AG04450 (cell line): Measurements from ENCODE around the gene ZSCAN10. TPM values are rescaled to one million over a fixed set of nuclear protein-coding genes. Genes with fewer than 3 reads are reported as not detected.

Experiments used
- CTCF ChIA-PET: fragments of 300-600, 350-600 bp; formaldehyde crosslinking; extraction: SDS; loops from one replicate; lab custom pipeline; 2022; ENCODE audit warnings: antibody characterized with exemption, inconsistent platforms; lab: Charles Lee
- POLR2A ChIA-PET: fragments of 350-600 bp; formaldehyde crosslinking; extraction: SDS; loops from one replicate; lab custom pipeline; 2021; ENCODE audit warnings: antibody characterized with exemption, inconsistent platforms; lab: Yijun Ruan, JAX
- DNase-seq: peaks from one replicate; pipeline ENCODE4 v3.0.0-alpha.2; 2011; ENCODE audit warnings: low read depth, low spot score
- H3K27ac ChIP-seq: one replicate; pipeline ENCODE4 v1.5.1; 2012; ENCODE audit warnings: low read depth, low read length, control low read depth
- H3K27me3 ChIP-seq: one replicate; pipeline ENCODE4 v1.6.0; 2012; ENCODE audit warnings: low read length; ENCODE audit not compliant: control insufficient read depth, insufficient read depth
- H3K4me3 ChIP-seq: 2 replicates; pipeline ENCODE4 v1.5.1; 2011; ENCODE audit warnings: mild to moderate bottlenecking, low read depth, low read length, control low read depth
- H3K9me3 ChIP-seq: 2 replicates; pipeline ENCODE4 v1.5.1; 2012; ENCODE audit warnings: low read length; ENCODE audit not compliant: control insufficient read depth, insufficient read depth
- polyA plus RNA-seq: library from polyadenylated mRNA; depleted of rRNA; stranded (reverse); fragments of >200 nt; gene quantifications from 2 replicates; pipeline ENCODE4 v1.2.3, GENCODE V29; 2011
- TF ChIP-seq, protein P1 (sequence below): IDR thresholded peaks from 2 replicates; pipeline ENCODE4 v1.5.1; 2011; ENCODE audit warnings: low read depth, low read length, control low read depth, inconsistent platforms

Gene ZSCAN10
- polyA plus RNA-seq, 1 experiment: not detected

DNA sequence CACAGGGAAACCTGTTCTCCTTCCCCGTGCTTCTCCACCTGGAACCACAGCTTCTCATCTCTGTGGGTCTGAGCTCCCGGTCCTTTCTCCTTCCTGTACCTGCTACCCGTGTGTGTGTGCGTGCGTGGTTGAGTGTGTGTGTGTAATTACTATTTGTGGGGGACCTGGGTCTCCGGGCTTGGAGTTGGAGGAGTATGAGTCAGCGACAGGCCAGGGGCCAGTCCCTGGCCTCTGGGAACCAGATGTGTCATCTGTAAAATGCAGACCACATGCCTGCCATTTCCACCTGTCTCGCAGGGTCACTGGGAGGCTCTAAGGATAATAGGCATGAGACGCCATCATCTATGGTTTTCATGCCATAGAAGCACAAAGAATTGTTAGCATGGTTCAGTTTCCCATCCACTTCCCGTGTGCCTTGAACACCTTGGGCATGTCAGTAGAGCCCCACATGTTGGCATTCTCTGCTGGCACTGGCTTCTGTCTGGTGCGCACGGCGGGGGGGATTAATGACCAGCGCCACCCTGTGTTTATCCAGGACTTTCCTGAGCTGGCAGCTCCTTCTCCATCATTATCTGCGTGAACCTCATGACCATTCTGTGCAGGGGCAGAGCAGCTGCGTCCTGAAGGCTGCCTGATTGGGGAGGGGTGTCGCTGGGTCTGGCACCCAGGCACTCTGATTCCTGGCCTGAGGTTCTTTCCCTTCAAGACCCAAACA lies 14.8 kb upstream of the ZSCAN10 start:
- Histone ChIP-seq H3K27ac (no peak overlapping the region), H3K27me3 (no peaks in the 10 kb centered on the region), H3K9me3 (no peaks in the 10 kb centered on the region; the same call in 1 of the 2 replicates), H3K4me3 (peak overlapping the region; percentile 96)
- ChIA-PET CTCF (interaction anchor here (1.1 to 4.9 kb wide), 3 partner anchors 12 to 16 kb away, joined by 4 to 32 read pairs (median 8); no protein-coding TSS in a partner anchor), POLR2A (interaction anchor here (1.0 to 1.3 kb wide), 3 partner anchors 9 to 21 kb away, joined by 3 to 5 read pairs (median 4); partner anchors contain the start of gene ZNF213)
- DNase-seq: no peak
- TF ChIP-seq, protein P1, sequence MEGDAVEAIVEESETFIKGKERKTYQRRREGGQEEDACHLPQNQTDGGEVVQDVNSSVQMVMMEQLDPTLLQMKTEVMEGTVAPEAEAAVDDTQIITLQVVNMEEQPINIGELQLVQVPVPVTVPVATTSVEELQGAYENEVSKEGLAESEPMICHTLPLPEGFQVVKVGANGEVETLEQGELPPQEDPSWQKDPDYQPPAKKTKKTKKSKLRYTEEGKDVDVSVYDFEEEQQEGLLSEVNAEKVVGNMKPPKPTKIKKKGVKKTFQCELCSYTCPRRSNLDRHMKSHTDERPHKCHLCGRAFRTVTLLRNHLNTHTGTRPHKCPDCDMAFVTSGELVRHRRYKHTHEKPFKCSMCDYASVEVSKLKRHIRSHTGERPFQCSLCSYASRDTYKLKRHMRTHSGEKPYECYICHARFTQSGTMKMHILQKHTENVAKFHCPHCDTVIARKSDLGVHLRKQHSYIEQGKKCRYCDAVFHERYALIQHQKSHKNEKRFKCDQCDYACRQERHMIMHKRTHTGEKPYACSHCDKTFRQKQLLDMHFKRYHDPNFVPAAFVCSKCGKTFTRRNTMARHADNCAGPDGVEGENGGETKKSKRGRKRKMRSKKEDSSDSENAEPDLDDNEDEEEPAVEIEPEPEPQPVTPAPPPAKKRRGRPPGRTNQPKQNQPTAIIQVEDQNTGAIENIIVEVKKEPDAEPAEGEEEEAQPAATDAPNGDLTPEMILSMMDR: no peak

DNA sequence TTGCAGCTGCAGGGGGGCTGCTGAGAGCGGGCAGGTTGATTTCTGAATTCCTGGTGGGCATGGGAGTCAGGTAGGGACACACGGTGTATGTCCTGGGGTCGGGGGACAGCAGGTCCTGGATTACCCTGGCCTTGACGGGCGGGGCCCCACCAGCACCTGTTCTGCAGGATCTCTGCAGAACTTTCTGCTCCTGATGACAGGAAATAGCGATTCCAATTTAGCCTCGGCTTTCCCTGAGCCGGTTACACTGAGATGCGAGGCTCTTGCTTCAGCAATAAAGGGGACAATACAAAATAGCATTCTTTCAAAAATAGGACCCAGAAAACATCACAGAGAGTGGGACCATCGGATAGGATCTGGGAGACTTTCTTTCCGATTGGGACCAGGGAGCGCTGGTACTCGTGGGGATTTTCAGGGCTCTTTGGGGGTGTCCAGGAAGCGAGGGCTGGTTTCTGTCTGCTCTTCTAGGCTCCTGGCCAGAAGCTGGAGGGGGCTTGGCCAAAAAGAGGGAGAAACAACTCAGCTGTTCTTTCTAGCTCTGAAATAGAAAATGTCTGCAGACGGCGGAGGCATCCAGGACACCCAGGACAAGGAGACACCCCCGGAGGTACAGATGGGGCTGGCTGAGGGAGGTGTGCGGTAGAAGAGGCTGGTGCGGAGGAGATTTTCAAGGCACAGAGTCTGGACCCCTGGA lies 13.9 kb upstream of the ZSCAN10 start:
- DNase-seq: no peak
- POLR2A ChIA-PET: interaction anchor here (1.0 to 1.3 kb wide), 3 partner anchors 10 to 22 kb away, joined by 3 to 5 read pairs (median 4); partner anchors contain the start of gene ZNF213
- TF ChIP-seq, protein P1: no peak
- H3K27me3 ChIP-seq: no peaks in the 10 kb centered on the region
- H3K9me3 ChIP-seq: no peaks in the 10 kb centered on the region; the same call in 1 of the 2 replicates
- CTCF ChIA-PET: interaction anchor here (1.1 to 2.0 kb wide), 2 partner anchors 11 to 17 kb away, joined by 4 to 8 read pairs; no protein-coding TSS in a partner anchor
- H3K27ac ChIP-seq: peak overlapping the region; percentile 47
- H3K4me3 ChIP-seq: peak overlapping the region; percentile 96

DNA sequence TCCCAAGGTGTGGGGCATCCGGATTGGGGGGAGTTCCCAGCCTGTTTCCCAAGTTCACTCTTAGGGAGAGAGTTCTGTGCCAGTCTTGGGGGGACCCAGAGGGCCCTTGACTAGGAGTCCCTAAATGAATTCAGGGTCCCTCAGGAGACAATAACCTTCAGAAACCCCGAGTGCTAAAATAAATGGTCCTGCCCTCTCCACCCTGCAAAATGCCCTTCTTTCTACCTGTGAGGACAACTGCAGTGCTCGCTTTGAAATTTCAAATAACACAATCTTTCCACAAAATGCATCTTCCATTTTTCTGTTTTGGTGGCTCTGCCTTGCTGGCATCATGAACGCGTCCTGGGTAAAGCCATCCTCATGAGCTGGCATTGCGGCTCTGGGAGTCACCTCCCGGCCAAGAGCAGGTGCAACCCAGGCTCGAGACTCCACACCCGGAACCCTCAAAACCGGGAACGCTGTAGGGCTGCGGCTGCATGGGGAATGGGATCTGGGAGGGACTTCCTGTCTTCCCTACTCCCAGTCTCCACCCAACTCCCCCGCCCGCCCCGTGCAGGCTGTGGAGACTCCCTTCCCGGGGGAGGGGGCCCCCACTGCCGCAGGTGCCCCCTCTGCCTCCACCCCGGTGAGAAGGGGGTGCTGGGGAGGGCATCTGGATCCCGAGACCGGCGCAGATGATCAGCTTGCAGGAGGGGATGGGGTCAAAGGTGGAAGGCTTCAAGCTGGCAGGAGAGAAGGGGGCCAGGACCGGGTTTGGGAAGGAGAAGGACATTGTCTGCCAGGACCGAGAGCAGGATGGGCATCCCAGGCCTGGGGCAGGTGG lies 13.2 kb upstream of the ZSCAN10 start, which contains the start of gene ZNF205:
TSS of gene ZNF205 (plus strand) at position 529 of the 823 bp plus-strand sequence. CDS start 845 bp downstream, outside the sequence.
- H3K27me3 ChIP-seq: no peaks in the 10 kb centered on the region
- ChIA-PET CTCF (interaction anchor here (0.7 to 2.0 kb wide), 2 partner anchors 17 to 38 kb away, joined by 3 to 8 read pairs; no protein-coding TSS in a partner anchor), POLR2A (interaction anchor here (1.3 kb wide), 1 partner anchor 10 kb away, joined by 5 read pairs; no protein-coding TSS in a partner anchor)
- no peak for DNase-seq
- peak within 1 kb of the TSS; percentile 47 for H3K27ac ChIP-seq
- peak within 1 kb of the TSS; percentile 96 for H3K4me3 ChIP-seq
- H3K9me3 ChIP-seq: no peaks in the 10 kb centered on the region; the same call in 1 of the 2 replicates
- TF ChIP-seq, protein P1: no peak

DNA sequence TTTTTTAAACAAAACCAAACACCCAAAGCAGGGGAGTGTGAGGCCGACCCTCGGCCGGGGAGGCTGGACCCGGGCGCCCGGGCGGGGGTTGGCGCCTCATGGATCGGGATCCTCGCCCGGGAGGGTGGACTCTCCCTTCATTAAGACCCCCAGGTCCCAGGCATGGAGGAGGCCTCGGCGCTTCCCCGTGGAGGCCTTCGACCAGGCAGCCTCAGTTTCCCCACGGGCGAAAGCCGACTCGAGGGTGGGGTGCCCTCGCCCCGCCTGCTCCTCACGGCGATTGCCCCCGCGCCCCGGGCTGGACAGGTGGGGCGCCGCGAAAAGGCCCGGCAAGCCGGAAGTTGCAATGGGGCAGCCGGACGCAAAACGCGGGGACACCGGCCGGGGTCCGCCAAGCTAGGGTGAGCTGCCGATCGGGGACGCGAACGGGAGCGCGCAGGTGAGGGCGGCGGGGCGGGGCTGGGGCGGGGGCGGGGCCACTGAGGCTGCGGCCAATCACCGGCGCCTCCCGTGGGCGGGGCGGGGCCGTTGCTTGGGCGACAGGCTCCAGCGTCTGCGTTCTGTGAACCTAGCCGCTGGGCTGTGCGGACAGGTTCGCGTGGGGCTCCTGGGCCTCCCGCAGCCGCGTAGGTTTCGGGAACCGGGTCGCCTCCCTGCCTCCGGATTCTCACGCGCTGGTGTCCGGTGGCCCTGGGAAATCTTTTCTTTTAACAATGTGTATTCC lies 7.3 kb upstream of the ZSCAN10 start:
- no peaks in the 10 kb centered on the region for H3K9me3 ChIP-seq
- no peak overlapping the region for H3K27ac ChIP-seq
- DNase-seq: peak; percentile 62
- TF ChIP-seq, protein P1: no peak
- POLR2A ChIA-PET: interaction anchor here (0.7 to 1.2 kb wide), 2 partner anchors 9 to 440 kb away, joined by 3 read pairs; no protein-coding TSS in a partner anchor
- peak overlapping the region; percentile 73 for H3K4me3 ChIP-seq
- H3K27me3 ChIP-seq: no peaks in the 10 kb centered on the region
- CTCF ChIA-PET: interaction anchor here (1.2 kb wide), 1 partner anchor 48 kb away, joined by 7 read pairs; no protein-coding TSS in a partner anchor
